ENCODE results near the gene HNRNPM.

HNRNPM gene

DNA sequence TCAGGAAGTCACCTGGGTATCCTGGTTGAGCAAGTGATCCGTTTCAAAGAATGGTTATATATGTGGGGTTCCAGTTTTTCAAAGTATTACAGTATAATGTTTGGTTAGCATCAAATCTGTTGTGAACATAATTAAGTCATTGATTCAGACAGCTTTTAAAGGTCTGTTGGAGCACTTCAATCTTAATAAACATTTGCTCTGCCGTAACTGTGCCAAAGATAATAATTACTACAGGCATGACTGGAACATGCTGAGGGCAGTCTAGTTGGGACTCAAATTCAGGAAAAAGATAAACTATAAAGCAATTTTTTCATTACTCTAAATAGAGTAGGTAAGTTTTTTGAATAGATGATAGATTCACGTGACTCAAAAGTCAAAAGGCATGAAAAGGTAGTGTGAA lies 23.3 kb downstream of the HNRNPM start:
- no peak overlapping the region for H3K27ac ChIP-seq
- TF ChIP-seq, protein P1, sequence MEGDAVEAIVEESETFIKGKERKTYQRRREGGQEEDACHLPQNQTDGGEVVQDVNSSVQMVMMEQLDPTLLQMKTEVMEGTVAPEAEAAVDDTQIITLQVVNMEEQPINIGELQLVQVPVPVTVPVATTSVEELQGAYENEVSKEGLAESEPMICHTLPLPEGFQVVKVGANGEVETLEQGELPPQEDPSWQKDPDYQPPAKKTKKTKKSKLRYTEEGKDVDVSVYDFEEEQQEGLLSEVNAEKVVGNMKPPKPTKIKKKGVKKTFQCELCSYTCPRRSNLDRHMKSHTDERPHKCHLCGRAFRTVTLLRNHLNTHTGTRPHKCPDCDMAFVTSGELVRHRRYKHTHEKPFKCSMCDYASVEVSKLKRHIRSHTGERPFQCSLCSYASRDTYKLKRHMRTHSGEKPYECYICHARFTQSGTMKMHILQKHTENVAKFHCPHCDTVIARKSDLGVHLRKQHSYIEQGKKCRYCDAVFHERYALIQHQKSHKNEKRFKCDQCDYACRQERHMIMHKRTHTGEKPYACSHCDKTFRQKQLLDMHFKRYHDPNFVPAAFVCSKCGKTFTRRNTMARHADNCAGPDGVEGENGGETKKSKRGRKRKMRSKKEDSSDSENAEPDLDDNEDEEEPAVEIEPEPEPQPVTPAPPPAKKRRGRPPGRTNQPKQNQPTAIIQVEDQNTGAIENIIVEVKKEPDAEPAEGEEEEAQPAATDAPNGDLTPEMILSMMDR (IDR thresholded peaks at IDR 0.05): no peak
- TF ChIP-seq ZFX (IDR thresholded peaks at IDR 0.05; ENCODE audit: borderline replicate concordance): no peak

DNA sequence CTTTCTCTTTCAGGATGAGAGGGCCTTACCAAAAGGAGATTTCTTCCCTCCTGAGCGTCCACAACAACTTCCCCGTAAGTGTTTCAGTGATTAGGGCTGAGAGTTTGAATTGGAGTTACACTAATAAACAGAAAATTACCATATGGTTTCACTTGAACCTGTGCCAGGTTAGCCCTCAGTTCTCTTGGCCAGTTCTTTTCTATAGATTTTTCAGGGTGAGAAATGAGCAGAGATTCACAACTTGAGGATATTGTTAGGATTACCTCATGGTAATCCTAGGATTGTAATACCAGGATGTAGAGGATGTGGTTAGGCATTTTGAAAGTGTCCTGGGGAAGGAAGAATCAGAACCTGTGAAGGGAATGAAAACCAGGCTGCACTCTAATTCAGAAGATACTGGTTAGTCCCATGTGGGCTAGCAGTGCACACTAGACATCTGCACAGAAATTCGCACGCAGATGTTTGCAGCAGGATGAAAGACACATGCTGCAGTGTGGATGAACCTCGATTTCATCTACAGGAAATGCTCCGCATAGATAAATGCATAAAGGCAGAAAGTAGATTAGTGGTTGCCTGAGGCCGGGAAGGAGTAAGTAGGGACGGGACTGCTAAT lies 24.1 kb downstream of the HNRNPM start:
- H3K27ac ChIP-seq: no peak overlapping the region
- TF ChIP-seq ZFX (IDR thresholded peaks at IDR 0.05; ENCODE audit: borderline replicate concordance): no peak
- TF ChIP-seq, protein P1 (IDR thresholded peaks at IDR 0.05): no peak

DNA sequence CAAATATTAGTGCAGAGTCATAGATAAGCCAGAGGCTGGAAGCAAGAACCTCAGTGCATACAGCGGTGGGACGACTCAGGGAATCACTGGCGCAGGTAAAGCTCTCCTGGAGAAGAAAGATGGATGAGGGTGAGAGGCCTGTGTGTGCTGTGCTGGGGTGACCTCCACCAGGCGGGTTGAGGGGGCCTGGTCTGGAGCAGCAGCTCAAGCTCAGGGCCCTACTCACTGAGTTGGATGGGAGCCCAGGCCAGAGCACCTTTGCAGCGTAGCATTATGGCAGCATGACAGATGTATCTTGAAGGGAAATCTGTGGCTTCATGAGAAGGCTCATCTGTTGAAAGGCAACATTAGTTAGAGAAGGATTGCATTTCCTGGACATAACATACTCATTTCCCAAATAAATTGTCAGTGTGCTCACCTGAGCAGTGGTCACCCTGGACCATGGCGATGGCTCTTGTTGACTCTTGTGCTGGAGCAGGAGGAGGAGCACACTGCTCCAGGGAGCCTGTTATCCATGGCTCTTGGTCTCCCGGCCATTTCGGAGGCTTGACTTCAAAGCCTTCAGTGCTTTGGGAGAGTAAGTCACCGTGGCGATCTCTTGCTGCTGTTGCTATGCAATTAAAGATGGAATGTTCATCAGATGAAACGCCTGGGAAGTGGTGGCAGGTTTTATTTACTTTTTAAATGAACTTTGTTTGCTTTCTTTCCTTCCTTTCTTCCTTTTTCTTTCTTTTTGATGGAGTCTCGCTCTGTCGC lies 25.0 kb downstream of the HNRNPM start:
- TF ChIP-seq, protein P1 (IDR thresholded peaks at IDR 0.05): no peak
- no peak for TF ChIP-seq ZFX (IDR thresholded peaks at IDR 0.05; ENCODE audit: borderline replicate concordance)
- no peak overlapping the region for H3K27ac ChIP-seq

DNA sequence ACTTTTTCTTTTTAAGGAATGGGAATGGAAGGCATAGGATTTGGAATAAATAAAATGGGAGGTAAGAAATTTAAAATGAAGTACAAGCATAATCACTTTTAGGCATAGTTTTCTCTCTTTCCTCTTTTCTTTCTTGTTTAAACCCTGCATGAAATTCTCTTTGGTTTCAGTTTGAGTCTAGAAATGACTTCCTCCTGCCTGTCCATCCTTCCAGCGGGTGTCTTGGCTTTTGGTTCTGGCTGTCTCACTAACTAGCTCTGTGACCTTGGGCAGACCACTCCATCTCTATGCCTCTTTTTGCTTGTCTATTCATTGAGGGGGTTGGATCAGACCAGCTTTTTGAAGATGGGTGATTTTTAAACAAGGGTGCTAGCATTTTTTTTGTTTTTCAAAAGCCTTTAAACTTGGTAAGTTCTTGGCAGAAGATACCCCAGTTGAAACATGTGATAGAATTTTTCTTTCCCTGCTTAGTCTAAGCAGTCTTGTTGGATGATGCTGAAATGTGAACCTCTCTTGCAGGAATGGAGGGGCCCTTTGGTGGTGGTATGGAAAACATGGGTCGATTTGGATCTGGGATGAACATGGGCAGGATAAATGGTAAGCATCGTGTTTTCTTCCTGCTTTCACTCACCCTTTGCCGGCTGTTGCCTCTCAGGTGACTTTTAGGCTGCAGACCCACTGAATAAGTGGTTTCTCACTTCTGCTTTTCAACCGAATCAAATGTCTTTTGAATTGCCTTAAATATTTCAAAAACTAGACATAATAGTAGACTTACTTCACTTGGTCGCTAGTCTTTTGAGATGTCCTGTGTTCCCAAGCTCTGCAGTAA lies 29.1 kb downstream of the HNRNPM start:
- H3K27ac ChIP-seq: no peak overlapping the region
- TF ChIP-seq, protein P1 (IDR thresholded peaks at IDR 0.05): no peak
- TF ChIP-seq ZFX (IDR thresholded peaks at IDR 0.05; ENCODE audit: borderline replicate concordance): no peak

DNA sequence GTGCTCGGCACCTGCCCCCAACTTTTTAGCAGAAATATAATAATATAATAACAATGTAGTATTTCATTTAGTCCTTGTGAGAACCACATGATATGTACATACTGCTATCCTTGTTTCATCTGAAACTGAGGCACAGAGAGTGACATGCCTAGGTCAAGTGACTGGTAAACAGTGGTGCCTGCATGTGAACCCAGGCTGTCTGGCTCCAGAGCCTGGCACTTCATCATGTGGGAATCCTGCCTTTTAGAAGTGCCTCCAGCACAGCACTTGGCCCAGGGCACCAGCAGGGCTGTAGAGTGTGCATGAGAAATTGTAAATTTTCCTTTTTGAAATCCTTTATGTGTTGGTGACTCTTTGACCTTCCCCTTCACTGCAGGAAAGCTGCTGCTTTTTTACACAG lies 30.2 kb downstream of the HNRNPM start:
- no peak overlapping the region for H3K27ac ChIP-seq
- TF ChIP-seq ZFX (IDR thresholded peaks at IDR 0.05; ENCODE audit: borderline replicate concordance): no peak
- TF ChIP-seq, protein P1 (IDR thresholded peaks at IDR 0.05): no peak

DNA sequence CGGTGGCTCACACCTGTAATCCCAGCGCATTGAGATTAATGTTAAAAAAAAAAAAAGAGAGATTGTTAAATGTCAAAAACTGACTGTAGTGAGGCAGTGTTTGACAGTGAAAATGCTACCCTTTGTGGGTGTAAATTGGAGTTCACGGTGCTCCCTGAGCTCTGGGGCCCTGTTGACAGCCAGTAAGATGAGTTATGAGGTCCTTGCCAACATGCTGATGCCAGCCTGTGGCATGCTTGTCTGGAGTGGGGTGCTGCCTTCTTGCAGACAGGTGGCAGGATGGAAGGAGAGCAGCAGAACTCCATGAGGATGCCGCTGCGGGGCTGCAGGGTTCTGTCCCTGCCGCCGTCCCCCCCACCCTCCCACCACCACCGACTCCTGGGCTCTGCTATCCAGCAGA lies 31.7 kb downstream of the HNRNPM start:
- H3K27ac ChIP-seq: no peak overlapping the region
- TF ChIP-seq ZFX (IDR thresholded peaks at IDR 0.05; ENCODE audit: borderline replicate concordance): no peak
- TF ChIP-seq, protein P1 (IDR thresholded peaks at IDR 0.05): no peak
